ENCODE data around the gene KMT5C. TPM values are rescaled to one million over a fixed set of nuclear protein-coding genes. Genes with fewer than 3 reads are reported as not detected.

KMT5C gene
- total RNA-seq, 1 experiment from 2014 or later, result 12.9 TPM

DNA sequence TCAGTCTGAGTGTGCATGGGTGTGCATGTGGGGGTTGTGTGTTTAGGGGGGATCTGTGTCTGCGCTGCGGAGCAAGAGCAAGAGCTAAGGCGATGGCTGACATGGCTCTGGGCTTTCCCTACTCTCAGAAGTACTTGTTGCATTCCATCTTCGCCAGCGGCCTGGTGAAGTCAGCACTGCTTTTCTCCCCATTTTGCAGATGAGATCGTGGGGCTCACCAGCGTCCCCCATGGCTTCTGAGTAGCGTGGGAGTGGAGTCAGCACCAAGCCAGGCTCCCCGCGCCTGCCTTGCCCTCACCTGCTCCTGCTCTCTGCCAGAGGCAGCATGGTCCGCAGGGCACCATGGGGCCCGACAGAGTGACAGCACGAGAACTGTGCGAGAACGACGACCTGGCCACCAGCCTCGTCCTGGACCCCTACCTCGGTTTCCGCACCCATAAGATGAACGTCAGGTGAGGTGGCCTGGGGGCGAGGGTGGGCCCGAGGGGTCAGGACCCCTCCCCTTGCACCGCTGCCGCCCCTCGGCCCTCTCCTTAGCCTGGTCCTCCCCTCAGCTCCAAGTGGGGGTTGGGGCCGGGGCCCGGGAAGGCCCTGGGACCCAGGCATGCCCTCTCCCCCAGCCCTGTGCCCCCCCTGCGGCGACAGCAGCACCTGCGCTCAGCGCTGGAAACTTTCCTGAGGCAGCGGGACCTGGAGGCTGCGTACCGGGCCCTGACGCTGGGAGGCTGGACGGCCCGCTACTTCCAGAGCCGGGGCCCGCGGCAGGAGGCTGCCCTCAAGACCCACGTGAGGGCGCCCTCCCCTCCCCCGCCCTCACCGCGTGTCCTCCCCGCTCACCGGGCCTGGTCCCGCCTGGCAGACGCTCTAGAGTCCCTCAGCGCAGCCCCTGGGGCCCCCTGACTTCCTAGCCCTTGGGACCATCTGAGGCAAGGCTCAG is 2.2 kb downstream of the KMT5C start:
- Mint-ChIP-seq H3K9me3 (ENCODE audit: unreplicated experiment) (no peaks in the 10 kb centered on the region), H3K4me1 (ENCODE audit: insufficient read depth, unreplicated experiment) (peaks cover 31% of the 10 kb centered on the region), H3K27ac (ENCODE audit: low read depth, unreplicated experiment) (no peak overlapping the region), H3K27me3 (ENCODE audit: insufficient read depth, unreplicated experiment) (no peaks in the 10 kb centered on the region), H3K36me3 (ENCODE audit: insufficient read depth, unreplicated experiment) (peaks cover 43% of the 10 kb centered on the region), H3K4me3 (ENCODE audit: unreplicated experiment) (peak overlapping the region; percentile 80)
- CTCF ChIA-PET, result interaction anchor here (0.9 kb wide), 1 partner anchor 49 kb away, joined by 4 read pairs; no protein-coding TSS in a partner anchor
- BruUV-seq (replicated peaks), result no TSS peak
- POLR2A ChIA-PET, result interaction anchor here (0.6 kb wide), 1 partner anchor 322 kb away, joined by 4 read pairs; no protein-coding TSS in a partner anchor
- no peak for DNase-seq (ENCODE audit: unreplicated experiment)
- intact Hi-C loops (cut with micrococcal nuclease), result no loop called here
- TF ChIP-seq, protein P1, sequence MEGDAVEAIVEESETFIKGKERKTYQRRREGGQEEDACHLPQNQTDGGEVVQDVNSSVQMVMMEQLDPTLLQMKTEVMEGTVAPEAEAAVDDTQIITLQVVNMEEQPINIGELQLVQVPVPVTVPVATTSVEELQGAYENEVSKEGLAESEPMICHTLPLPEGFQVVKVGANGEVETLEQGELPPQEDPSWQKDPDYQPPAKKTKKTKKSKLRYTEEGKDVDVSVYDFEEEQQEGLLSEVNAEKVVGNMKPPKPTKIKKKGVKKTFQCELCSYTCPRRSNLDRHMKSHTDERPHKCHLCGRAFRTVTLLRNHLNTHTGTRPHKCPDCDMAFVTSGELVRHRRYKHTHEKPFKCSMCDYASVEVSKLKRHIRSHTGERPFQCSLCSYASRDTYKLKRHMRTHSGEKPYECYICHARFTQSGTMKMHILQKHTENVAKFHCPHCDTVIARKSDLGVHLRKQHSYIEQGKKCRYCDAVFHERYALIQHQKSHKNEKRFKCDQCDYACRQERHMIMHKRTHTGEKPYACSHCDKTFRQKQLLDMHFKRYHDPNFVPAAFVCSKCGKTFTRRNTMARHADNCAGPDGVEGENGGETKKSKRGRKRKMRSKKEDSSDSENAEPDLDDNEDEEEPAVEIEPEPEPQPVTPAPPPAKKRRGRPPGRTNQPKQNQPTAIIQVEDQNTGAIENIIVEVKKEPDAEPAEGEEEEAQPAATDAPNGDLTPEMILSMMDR (IDR thresholded peaks at IDR 0.05; ENCODE audit: unreplicated experiment), result no peak

DNA sequence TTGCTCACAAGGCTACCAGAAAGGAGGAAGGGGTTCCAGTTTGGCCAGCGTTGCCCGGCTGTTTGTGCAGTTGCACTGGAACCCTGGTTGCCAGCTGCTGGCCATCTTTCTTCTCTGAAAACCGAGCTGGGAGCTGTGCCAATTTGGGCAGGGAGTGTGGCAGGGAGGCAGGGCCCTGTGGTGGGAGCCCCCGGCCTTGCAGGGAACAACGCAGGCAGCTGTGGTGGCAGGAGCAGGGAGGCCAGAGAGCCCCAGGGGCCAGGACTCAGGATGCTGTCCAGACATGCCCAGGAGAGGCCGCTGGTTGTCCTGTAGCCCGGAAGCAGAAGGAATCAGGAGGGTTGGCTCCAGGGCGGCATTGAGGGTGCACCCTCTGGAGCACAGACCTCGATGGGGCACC is 4.8 kb downstream of the KMT5C start:
- Mint-ChIP-seq H3K36me3 (ENCODE audit: insufficient read depth, unreplicated experiment) (peaks cover 41% of the 10 kb centered on the region), H3K9me3 (ENCODE audit: unreplicated experiment) (no peaks in the 10 kb centered on the region), H3K27ac (ENCODE audit: low read depth, unreplicated experiment) (peak overlapping the region; percentile 87), H3K27me3 (ENCODE audit: insufficient read depth, unreplicated experiment) (no peaks in the 10 kb centered on the region), H3K4me1 (ENCODE audit: insufficient read depth, unreplicated experiment) (peaks cover 21% of the 10 kb centered on the region), H3K4me3 (ENCODE audit: unreplicated experiment) (peak overlapping the region; percentile 25)
- BruUV-seq (replicated peaks), result no TSS peak
- DNase-seq (ENCODE audit: unreplicated experiment), result peak; percentile 87
- CTCF ChIA-PET, result interaction anchor here (1.1 kb wide), 1 partner anchor 184 kb away, joined by 4 read pairs; no protein-coding TSS in a partner anchor
- TF ChIP-seq, protein P1 (IDR thresholded peaks at IDR 0.05; ENCODE audit: unreplicated experiment), result no peak
- intact Hi-C loops (cut with micrococcal nuclease), result no loop called here
- POLR2A ChIA-PET, result interaction anchor here (0.6 to 2.9 kb wide), 6 partner anchors 11 to 122 kb away, joined by 3 to 18 read pairs (median 4); partner anchors contain the start of gene TMEM238

DNA sequence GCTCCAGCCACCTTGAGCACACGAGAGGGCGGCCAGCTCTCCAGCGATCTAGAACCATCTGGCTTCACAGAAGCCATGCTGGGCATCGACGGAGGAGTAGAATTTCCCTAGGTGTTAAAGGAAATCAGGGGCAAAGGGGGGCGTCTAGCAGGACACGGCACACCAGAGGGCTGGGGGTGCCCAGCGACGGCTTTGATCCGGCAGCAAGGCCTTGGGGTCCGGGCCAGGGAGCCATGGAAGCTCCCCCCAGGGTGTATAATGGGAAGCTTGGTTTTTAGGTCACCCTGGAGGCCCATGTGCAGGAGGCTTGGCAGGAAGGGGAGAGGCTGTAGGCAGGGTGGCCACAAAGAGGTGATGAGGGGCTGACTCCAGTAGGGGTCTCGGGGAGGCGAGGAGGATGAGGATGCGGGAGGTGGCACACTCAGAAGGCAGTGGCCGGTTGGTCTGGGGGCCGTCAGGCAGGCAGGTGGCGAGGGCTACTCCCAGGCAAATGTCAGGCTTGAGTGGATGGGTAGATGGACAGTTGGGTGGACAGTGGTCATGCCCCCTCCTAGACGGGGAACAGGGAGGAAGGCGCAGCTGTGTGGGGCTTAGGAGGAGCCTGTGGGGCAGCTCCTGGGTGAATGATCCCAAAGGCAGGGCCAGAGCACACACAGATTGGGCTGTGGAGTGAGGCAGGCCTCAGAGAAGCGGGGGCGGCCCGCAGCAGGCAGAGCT is 5.6 kb downstream of the KMT5C start:
- POLR2A ChIA-PET, result interaction anchor here (0.8 to 2.9 kb wide), 4 partner anchors 10 to 39 kb away, joined by 3 to 18 read pairs (median 4); partner anchors contain the start of gene TMEM238
- Mint-ChIP-seq H3K27ac (ENCODE audit: low read depth, unreplicated experiment) (peak overlapping the region; percentile 87), H3K4me3 (ENCODE audit: unreplicated experiment) (no peak overlapping the region), H3K27me3 (ENCODE audit: insufficient read depth, unreplicated experiment) (no peaks in the 10 kb centered on the region), H3K36me3 (ENCODE audit: insufficient read depth, unreplicated experiment) (peaks cover 35% of the 10 kb centered on the region), H3K4me1 (ENCODE audit: insufficient read depth, unreplicated experiment) (peaks cover 21% of the 10 kb centered on the region), H3K9me3 (ENCODE audit: unreplicated experiment) (no peaks in the 10 kb centered on the region)
- BruUV-seq (replicated peaks), result no TSS peak
- CTCF ChIA-PET, result interaction anchor here (0.6 to 1.1 kb wide), 2 partner anchors 36 to 185 kb away, joined by 4 to 5 read pairs; no protein-coding TSS in a partner anchor
- DNase-seq (ENCODE audit: unreplicated experiment), result no peak
- intact Hi-C loops (cut with micrococcal nuclease), result no loop called here
- TF ChIP-seq, protein P1 (IDR thresholded peaks at IDR 0.05; ENCODE audit: unreplicated experiment), result no peak

All from MCF 10A (cell line).